ENCODE results near the gene FRS2.

The FRS2 gene

GRCh38 chr12:69490920-69491643 is 20.9 kb downstream of the FRS2 start:
- H3K27ac ChIP-seq = no peak overlapping the region
- ChIA-PET POLR2A (ENCODE audit: low non-redundant PET) (interaction anchor here (0.7 kb wide), 1 partner anchor 169 kb away, joined by 5 read pairs; no protein-coding TSS in a partner anchor), CTCF (interaction anchor here (0.6 kb wide), 2 partner anchors 20 to 26 kb away, joined by 5 to 7 read pairs; no protein-coding TSS in a partner anchor)
- DNase-seq (ENCODE audit: low spot score) = no peak
- TF ChIP-seq CTCF (conservative IDR thresholded peaks at IDR 0.05; ENCODE audit: low read depth) = no peak

GRCh38 chr12:69492739-69493138 is 22.6 kb downstream of the FRS2 start:
- DNase-seq (ENCODE audit: low spot score) = no peak
- CTCF ChIA-PET = interaction anchor here (0.7 kb wide), 1 partner anchor 31 kb away, joined by 4 read pairs; no protein-coding TSS in a partner anchor
- POLR2A ChIA-PET (ENCODE audit: low non-redundant PET) = no interaction called here
- no peak overlapping the region for H3K27ac ChIP-seq
- TF ChIP-seq CTCF (conservative IDR thresholded peaks at IDR 0.05; ENCODE audit: low read depth) = no peak

GRCh38 chr12:69495071-69495470 is 24.9 kb downstream of the FRS2 start:
- POLR2A ChIA-PET (ENCODE audit: low non-redundant PET) = no interaction called here
- CTCF ChIA-PET = no interaction called here
- TF ChIP-seq CTCF (conservative IDR thresholded peaks at IDR 0.05; ENCODE audit: low read depth) = no peak

GRCh38 chr12:69497308-69498026 is 27.3 kb downstream of the FRS2 start:
- no peak for DNase-seq (ENCODE audit: low spot score)
- H3K27ac ChIP-seq = no peak overlapping the region
- TF ChIP-seq CTCF (conservative IDR thresholded peaks at IDR 0.05; ENCODE audit: low read depth) = no peak
- ChIA-PET CTCF (interaction anchor here (0.8 kb wide), 1 partner anchor 159 kb away, joined by 3 read pairs; no protein-coding TSS in a partner anchor), POLR2A (ENCODE audit: low non-redundant PET) (no interaction called here)

More at GRCh38 chr12:69495071-69495470, 24.9 kb downstream of the FRS2 start:
- no peak for DNase-seq (ENCODE audit: low spot score)
- no peak overlapping the region for H3K27ac ChIP-seq

GRCh38 chr12:69500631-69501030 is 30.4 kb downstream of the FRS2 start:
- ChIA-PET POLR2A (ENCODE audit: low non-redundant PET) (no interaction called here), CTCF (no interaction called here)
- TF ChIP-seq CTCF (conservative IDR thresholded peaks at IDR 0.05; ENCODE audit: low read depth) = no peak
- H3K27ac ChIP-seq = no peak overlapping the region
- peak; percentile 59 for DNase-seq (ENCODE audit: low spot score)

GRCh38 chr12:69501154-69501895 is 31.1 kb downstream of the FRS2 start:
- ChIA-PET CTCF (interaction anchor here (0.6 kb wide), 1 partner anchor 103 kb away, joined by 3 read pairs; no protein-coding TSS in a partner anchor), POLR2A (ENCODE audit: low non-redundant PET) (no interaction called here)
- peak overlapping the region; percentile 71 for H3K27ac ChIP-seq
- peak; percentile 36 for DNase-seq (ENCODE audit: low spot score)
- no peak for TF ChIP-seq CTCF (conservative IDR thresholded peaks at IDR 0.05; ENCODE audit: low read depth)

All from RWPE1 (cell line).